ENCODE results near the gene ZNF33B.

DNA sequence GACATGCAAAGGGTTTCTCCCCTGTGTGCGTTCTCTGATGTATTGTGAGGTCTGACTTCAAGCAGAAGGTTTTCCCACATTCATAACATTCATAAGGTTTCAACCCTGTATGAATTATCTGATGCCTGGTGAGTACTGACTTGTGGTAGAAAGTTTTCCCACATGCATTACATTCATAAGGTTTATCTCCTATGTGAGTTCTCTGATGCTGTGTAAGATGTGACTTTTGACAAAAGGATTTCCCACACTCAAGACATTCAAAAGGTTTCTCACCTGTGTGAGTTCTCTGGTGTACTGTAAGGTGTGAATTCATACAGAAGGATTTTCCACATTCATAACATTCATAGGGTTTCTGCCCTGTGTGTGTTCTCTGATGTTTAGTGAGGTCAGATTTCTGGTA is 45.1 kb downstream of the ZNF33B start:
- TF ChIP-seq POLR2A (IDR thresholded peaks at IDR 0.05), result no peak
- no peak for TF ChIP-seq CTCF (IDR thresholded peaks at IDR 0.05)

Data from ovary (tissue), 3 donors.